ENCODE measurements around the gene RSRC1.

Gene RSRC1

GRCh38 chr3:158573714-158574113, 463.8 kb downstream of the RSRC1 start:
- DNase-seq (ENCODE audit: low read depth, low spot score): no peak

GRCh38 chr3:158574646-158575045, 464.8 kb downstream of the RSRC1 start:
- no peak for DNase-seq (ENCODE audit: low read depth, low spot score)

GRCh38 chr3:158590223-158590622, 480.3 kb downstream of the RSRC1 start:
- no peak for DNase-seq (ENCODE audit: low read depth, low spot score)
